ENCODE measurements around the gene CILP2. TPM values are rescaled to one million over a fixed set of nuclear protein-coding genes. Genes with fewer than 3 reads are reported as not detected.

CILP2 gene
- total and polyA plus RNA-seq, 2 of the 4 experiments (the other 2 are of a cell fraction) = 0.18 to 0.87 TPM

DNA sequence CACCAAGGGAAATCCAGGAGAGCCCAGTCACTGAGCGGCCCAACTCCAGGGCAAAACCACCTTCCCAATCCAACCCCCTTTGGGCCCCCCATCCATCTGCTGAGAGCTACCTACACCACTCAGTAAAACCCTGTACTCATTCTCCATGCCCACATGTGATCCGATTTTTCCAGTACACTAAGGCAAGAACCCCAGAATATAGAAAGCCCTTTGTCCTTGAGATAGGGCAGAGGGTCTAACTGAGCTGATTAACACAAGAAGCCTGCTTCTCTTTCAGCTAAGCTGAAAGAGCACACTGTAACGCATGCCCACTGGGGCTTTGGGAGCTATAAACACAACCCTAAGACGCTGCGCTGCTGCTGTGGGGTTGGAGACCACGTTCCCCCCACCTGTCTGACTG lies 44.4 kb downstream of the CILP2 start:
- intact Hi-C loops (cut with micrococcal nuclease) (no loop called here), dilution Hi-C loops (cut with HindIII; ENCODE audit: low sequenced_read_pairs, unreplicated experiment) (no loop called here), in situ Hi-C loops (cut with MboI; ENCODE audit: low sequenced_read_pairs) (no loop called here)
- ChIA-PET POLR2A (ENCODE audit: unreplicated experiment) (no interaction called here), CTCF (no interaction called here)
- no peak overlapping the region for H2BK5ac ChIP-seq (ENCODE audit: low read depth, low read length, poor library complexity, severe bottlenecking)
- TF ChIP-seq MAFK (IDR thresholded peaks at IDR 0.05; ENCODE audit: low read depth, low read length) (no peak), FOS (IDR thresholded peaks at IDR 0.05; ENCODE audit: low read depth, low read length) (no peak), NFE2L2 (IDR thresholded peaks at IDR 0.05; ENCODE audit: low read depth, low read length) (no peak), CEBPB (IDR thresholded peaks at IDR 0.05; ENCODE audit: low read depth, low read length) (no peak), BHLHE40 (IDR thresholded peaks at IDR 0.05; ENCODE audit: low read depth, low read length) (no peak), RFX5 (IDR thresholded peaks at IDR 0.05; ENCODE audit: low read depth, low read length) (no peak), RAD21 (IDR thresholded peaks at IDR 0.05; ENCODE audit: low read length) (no peak), RCOR1 (IDR thresholded peaks at IDR 0.05; ENCODE audit: insufficient replicate concordance, low read length) (no peak), MXI1 (IDR thresholded peaks at IDR 0.05; ENCODE audit: borderline replicate concordance, low read depth, low read length) (no peak), CHD1 (IDR thresholded peaks at IDR 0.05; ENCODE audit: low read depth, low read length) (no peak), POLR2A (IDR thresholded peaks at IDR 0.05; ENCODE audit: low read depth, low read length) (no peak)
- TF ChIP-seq, protein P1, sequence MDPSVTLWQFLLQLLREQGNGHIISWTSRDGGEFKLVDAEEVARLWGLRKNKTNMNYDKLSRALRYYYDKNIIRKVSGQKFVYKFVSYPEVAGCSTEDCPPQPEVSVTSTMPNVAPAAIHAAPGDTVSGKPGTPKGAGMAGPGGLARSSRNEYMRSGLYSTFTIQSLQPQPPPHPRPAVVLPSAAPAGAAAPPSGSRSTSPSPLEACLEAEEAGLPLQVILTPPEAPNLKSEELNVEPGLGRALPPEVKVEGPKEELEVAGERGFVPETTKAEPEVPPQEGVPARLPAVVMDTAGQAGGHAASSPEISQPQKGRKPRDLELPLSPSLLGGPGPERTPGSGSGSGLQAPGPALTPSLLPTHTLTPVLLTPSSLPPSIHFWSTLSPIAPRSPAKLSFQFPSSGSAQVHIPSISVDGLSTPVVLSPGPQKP (IDR thresholded peaks at IDR 0.05; ENCODE audit: borderline replicate concordance, low read depth, low read length) = no peak
- TF ChIP-seq, protein P2, sequence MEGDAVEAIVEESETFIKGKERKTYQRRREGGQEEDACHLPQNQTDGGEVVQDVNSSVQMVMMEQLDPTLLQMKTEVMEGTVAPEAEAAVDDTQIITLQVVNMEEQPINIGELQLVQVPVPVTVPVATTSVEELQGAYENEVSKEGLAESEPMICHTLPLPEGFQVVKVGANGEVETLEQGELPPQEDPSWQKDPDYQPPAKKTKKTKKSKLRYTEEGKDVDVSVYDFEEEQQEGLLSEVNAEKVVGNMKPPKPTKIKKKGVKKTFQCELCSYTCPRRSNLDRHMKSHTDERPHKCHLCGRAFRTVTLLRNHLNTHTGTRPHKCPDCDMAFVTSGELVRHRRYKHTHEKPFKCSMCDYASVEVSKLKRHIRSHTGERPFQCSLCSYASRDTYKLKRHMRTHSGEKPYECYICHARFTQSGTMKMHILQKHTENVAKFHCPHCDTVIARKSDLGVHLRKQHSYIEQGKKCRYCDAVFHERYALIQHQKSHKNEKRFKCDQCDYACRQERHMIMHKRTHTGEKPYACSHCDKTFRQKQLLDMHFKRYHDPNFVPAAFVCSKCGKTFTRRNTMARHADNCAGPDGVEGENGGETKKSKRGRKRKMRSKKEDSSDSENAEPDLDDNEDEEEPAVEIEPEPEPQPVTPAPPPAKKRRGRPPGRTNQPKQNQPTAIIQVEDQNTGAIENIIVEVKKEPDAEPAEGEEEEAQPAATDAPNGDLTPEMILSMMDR (conservative IDR thresholded peaks at IDR 0.05; ENCODE audit: low read depth, low read length) = no peak
- TF ChIP-seq, protein P3, sequence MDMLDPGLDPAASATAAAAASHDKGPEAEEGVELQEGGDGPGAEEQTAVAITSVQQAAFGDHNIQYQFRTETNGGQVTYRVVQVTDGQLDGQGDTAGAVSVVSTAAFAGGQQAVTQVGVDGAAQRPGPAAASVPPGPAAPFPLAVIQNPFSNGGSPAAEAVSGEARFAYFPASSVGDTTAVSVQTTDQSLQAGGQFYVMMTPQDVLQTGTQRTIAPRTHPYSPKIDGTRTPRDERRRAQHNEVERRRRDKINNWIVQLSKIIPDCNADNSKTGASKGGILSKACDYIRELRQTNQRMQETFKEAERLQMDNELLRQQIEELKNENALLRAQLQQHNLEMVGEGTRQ (IDR thresholded peaks at IDR 0.05; ENCODE audit: low read depth, low read length) = no peak
- H3K27ac ChIP-seq (ENCODE audit: insufficient read depth, low read length) = no peak overlapping the region
- WGBS, 2 experiments (ENCODE audit: extremely low coverage in 2 of 2, insufficient read length in 1 of 2) = no CpG with 5 or more reads among the region's 6 CpGs
- no peak overlapping the region for H4K91ac ChIP-seq (ENCODE audit: insufficient read depth, low read depth, low read length)
- H3K9ac ChIP-seq (ENCODE audit: low read depth, low read length) = no peak overlapping the region
- H3K4me1 ChIP-seq (ENCODE audit: control insufficient read depth, insufficient read depth, low read length) = no peaks in the 10 kb centered on the region
- H3K36me3 ChIP-seq (ENCODE audit: control insufficient read depth, insufficient read depth, low read length) = no peaks in the 10 kb centered on the region
- no peak overlapping the region for H3K18ac ChIP-seq (ENCODE audit: low read depth, low read length)
- no peak overlapping the region for H3K4me2 ChIP-seq (ENCODE audit: low read depth, low read length)
- no peak overlapping the region for H4K5ac ChIP-seq (ENCODE audit: low read depth, low read length)
- H2BK15ac ChIP-seq (ENCODE audit: low read depth, low read length) = no peak overlapping the region
- no peak overlapping the region for H3K23ac ChIP-seq (ENCODE audit: low read depth, low read length)
- no peaks in the 10 kb centered on the region for H4K20me1 ChIP-seq (ENCODE audit: insufficient read depth, low read length)
- H2AFZ ChIP-seq (replicated peaks; ENCODE audit: low read length, poor library complexity) = no peak overlapping the region
- H2AK9ac ChIP-seq (replicated peaks; ENCODE audit: low read depth, low read length, poor library complexity) = no peak overlapping the region
- BruUV-seq (replicated peaks) = no TSS peak
- no peak overlapping the region for H3K4me3 ChIP-seq (ENCODE audit: insufficient read depth, low read depth, low read length)
- no peak for ATAC-seq (ENCODE audit: low read depth)
- no peak overlapping the region for H3K56ac ChIP-seq (ENCODE audit: extremely low read depth, insufficient read depth, low read length)
- no peak overlapping the region for H2AK5ac ChIP-seq (ENCODE audit: low read depth, low read length)
- no peaks in the 10 kb centered on the region for H3K79me1 ChIP-seq (ENCODE audit: low read depth in 1 of 2, low read length in 2 of 2)
- H2BK120ac ChIP-seq (ENCODE audit: low read depth, low read length) = no peak overlapping the region
- no peak overlapping the region for H4K8ac ChIP-seq (ENCODE audit: low read depth in 2 of 2, low read length in 2 of 2)
- no peak for DNase-seq
- H3K9me3 ChIP-seq (ENCODE audit: control insufficient read depth, insufficient read depth, low read length) = no peaks in the 10 kb centered on the region
- no peaks in the 10 kb centered on the region for H3K9me1 ChIP-seq (ENCODE audit: insufficient read depth, low read length)
- no peaks in the 10 kb centered on the region for H3K27me3 ChIP-seq (ENCODE audit: control insufficient read depth, insufficient read depth, low read length)
- H3K14ac ChIP-seq (replicated peaks; ENCODE audit: low read depth, low read length) = no peak overlapping the region
- no peak overlapping the region for H3K4ac ChIP-seq (ENCODE audit: low read depth, low read length)
- H2BK20ac ChIP-seq (ENCODE audit: low read depth, low read length) = no peak overlapping the region

Measured in IMR-90 (cell line).